GM21515 (cell line): Measurements from ENCODE around the gene TUBB2A.
"Not testable (repeated sequence)": the region's sequence is repeated elsewhere in the genome, so short reads cannot be mapped to it uniquely, and the experiment has no call there.

ENCODE experiments used
- ATAC-seq: cut with Tn5 transposase; IDR thresholded peaks from one replicate; pipeline ENCODE4 v1.9.1; 2021; ENCODE audit not compliant: unreplicated experiment

Gene TUBB2A

DNA sequence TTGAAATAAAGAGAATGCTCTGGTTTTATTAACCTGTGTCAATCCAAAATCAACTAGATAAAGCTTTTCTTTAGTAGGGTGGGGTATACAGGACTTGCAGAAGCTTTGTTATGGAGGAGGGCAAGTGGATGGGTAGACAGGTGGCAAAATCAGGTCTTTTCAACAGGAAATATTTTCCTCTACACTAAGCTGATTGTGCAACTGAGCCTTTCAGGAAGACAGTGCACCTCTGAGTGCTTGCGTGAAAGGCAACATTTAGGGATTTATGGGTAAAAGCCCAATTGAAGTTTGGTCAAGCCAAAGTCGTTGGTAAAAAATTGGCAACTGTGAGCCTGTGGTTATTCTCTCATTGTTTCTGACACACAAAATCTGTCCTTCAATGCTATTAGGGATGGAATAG lies 23.8 kb upstream of the TUBB2A start:
- no peak for ATAC-seq

DNA sequence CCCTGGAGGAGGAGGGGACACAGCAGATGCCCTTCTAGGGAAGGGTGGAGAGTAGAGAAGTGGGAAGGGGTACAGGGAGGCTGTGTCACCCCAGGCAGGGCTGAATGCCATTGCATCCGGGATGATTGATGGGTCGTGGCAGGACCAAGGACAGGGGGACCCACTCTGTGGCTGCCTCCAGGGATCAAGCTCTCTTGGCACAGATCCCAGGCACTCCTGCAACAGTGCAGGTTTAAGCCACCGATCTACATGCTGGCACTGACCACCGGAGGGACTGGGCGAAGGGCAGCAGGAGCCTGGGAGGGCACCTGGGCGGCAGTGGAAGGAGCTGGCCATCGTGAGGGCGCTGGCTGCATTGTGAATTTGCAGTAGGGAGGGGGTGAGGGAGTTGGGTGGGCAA lies 22.6 kb upstream of the TUBB2A start:
- not testable (repeated sequence) for ATAC-seq

DNA sequence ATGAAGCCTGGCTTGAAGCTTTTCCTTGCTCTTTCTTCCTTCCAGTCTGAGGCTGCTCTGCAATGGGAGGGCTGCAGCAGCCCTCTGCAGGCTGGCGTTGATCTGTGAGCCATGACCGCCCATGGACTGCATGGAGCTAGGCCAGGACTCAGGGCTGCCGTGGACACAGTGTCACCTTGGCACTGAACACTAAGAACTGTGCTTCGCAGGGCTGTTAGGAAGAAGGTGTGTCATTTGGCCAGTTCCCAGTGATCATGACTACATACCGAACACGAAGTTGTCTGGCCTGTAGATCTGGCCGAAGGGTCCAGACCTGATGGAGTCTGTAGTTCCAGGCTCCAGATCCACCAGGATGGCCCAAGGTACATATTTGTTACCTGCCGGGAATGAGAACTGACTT lies 21.3 kb upstream of the TUBB2A start:
- not testable (repeated sequence) for ATAC-seq

DNA sequence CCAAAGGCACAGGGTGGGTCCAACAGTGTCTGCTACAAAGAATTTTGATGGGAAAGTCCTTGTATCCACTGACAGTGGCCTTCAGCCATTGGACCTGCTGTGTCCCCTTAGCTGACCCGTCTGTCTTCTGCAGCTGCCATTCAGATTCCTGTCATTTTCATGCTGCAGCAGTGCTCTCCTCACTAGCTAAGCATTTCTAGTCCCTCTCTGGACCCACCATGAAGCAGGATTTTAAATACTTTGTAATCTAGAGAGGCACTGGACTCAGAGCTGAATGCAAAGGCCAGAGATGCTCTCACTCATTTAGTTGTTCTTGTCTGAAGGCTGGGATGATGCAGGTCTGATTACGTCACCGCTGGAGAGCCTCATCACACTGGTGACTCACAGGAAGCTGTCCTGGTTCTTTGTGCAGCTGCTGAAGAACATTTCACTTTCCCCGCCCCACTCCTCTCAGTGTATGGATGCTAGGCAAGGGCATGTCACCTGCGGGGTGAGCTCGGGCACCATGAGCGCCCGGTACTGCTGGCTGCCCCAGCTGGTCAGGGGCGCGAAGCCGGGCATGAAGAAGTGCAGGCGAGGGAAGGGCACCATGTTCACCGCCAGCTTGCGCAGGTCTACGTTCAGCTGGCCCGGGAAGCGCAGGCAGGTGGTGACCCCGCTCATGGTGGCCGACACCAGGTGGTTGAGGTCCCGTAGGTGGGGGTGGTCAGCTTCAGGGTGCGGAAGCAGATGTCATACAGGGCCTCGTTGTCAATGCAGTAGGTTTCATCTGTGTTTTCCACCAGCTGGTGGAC lies 19.4 kb upstream of the TUBB2A start:
- ATAC-seq = no peak

DNA sequence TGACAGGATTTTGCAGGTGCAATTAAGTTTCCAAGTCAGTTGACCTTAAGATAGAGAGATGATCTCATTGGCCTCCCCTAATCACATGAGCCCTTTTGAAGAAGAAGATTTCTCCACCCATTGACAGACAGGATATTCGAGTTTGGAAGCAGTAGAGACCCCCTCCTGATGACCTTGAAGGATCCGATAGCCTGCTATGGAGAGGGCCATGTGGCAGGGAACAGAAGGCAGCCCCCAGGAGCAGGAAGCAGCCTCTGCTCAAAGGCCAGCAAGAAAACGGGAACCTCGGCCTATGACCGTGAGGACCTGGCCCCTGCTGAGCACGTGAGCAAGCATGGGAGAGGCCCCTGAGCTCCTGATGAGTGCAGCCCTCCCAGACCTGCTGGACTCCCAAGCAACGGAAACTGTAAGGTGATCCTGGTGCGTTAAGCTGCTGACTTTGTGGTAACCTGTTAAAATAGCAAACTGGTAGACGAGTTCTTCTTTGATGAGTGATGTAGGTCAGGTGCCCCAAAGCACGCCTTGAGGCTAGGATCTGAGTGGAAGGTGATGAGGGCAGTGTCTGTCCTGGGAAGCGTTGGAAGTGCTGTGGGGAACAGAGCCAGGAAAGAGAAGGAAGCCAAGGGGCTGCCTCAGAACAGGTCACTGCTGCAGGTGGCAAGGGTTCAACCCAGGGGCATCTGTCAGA lies 18.5 kb upstream of the TUBB2A start:
- no peak for ATAC-seq

DNA sequence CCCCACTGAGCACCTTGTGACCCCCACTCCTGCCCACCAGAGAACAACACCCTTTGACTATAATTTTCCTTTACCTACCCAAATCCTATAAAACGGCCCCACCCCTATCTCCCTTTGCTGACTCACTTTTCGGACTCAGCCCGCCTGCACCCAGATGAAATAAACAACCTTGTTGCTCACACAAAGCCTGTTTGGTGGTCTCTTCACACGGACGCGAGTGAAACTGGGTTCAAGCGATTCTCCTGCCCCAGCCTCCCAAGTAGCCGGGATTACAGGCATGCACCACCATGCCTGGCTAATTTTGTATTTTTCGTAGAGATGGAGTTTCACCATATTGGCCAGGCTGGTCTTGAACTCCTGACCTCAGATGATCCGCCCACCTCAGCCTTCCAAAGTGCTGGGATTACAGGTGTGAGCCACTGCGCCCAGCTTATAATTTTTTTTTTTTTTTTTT lies 16.3 kb upstream of the TUBB2A start:
- not testable (repeated sequence) for ATAC-seq

DNA sequence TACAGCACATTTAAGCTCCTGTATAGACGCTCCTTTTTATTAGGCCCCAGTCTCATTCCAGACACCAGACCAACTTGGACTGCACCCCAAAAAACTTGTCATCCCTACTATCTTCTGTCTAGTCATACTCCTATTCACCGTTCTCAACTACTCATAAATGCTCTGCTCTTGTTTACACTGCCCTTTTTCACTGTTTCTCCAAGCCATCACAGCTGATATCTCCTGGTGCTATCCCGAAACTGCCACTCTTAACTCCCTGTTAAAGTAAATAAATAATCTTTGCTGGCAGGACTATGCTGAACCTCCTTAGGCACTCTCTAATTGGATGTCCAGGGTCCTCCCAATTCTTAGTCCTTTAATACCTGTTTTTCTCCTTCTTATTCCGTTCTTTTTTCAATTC lies 15.4 kb upstream of the TUBB2A start:
- not testable (repeated sequence) for ATAC-seq

DNA sequence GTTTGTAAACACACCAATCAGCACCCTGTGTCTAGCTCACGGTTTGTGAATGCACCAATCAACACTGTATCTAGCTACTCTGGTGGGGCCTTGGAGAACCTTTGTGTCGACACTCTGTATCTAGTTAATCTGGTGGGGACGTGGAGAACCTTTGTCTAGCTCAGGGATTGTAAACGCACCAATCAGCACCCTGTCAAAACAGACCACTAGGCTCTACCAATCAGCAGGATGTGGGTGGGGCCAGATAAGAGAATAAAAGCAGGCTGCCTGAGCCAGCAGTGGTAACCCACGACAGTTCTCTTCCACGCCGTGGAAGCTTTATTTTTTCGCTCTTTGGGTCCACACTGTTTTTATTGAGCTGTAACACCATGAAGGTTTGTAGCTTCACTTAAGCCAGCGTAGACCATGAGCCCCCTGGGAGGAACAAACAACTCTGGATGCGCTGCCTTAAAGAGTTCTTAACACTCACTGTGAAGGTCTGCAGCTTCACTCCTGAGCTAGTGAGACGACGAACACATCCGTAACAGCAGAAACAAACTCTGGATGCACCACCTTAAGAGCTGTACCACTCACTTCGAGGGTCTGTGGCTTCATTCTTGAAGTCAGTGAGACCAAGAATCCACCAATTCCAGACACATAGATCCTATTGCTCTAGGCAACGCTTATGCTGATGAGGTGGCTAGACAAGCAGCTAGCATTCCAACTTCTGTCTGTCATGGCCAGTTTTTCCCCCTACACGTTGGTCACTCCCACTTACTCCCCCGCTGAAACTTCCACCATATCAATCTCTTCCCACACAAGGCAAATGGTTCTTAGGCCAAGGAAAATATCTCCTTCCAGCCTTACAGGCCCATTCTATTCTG lies 14.2 kb upstream of the TUBB2A start:
- not testable (repeated sequence) for ATAC-seq

DNA sequence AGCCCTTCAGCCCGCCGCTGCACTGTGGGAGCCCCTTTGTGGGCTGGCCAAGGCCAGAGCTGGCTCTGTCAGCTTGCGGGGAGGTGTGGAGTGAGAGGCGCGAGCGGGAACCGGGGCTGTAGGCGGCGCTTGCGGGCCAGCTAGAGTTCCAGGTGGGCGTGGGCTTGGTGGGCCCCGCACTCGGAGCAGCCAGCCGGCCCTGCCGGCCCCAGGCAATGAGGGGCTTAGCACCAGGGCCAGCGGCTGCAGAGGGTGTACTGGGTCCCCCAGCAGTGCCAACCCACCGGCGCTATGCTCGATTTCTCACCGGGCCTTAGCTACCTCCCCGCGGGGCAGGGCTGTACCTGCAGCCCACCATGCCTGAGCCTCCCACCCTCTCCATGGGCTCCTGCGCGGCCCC lies 13.3 kb upstream of the TUBB2A start:
- ATAC-seq = not testable (repeated sequence)

DNA sequence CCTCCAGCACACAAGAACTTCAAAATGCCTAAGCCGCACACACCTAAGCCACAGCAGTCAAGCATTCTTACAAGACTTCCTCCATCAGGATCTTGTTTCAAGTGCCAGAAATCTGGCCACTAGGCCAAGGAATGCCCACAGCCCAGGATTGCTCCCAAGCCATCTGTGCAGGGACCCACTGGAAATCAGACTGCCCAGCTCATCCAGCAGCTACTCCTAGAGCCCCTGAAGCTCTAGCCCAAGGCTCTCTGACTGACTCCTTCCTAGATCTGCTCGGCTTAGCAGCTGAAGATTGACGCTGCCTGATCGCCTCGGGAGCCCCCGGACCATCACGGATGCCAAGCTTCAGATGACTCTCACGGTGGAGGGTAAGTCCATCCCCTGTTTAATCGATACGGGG lies 10.7 kb upstream of the TUBB2A start:
- ATAC-seq = not testable (repeated sequence)

DNA sequence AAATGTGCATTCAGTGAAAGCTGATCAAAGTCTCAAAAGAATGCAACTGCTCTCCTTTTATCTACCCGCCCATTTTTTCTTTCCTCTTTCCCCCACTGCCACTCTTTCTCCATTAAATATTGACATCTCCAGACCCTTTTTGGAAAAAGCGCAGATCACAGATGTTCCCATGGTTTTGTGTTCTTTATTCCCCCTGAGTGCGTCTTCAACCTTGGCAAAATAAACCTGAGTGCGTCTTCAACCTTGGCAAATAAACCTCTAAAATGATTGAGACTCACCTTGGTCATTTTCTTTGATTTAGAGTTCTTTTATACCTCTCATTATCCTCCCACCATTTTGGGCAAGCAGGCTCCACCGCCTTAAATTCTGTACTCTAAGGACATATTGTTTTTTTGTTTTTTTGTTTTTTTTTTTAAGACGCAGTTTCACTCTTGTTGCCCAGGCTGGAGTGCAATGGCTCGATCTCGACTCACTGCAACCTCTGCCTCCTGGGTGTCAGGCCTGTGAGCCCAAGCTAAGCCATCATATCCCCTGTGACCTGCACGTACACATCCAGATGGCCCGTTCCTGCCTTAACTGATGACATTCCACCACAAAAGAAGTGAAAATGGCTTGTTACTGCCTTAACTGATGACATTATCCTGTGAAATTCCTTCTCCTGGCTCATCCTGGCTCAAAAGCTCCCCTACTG lies 9.3 kb upstream of the TUBB2A start:
- not testable (repeated sequence) for ATAC-seq

DNA sequence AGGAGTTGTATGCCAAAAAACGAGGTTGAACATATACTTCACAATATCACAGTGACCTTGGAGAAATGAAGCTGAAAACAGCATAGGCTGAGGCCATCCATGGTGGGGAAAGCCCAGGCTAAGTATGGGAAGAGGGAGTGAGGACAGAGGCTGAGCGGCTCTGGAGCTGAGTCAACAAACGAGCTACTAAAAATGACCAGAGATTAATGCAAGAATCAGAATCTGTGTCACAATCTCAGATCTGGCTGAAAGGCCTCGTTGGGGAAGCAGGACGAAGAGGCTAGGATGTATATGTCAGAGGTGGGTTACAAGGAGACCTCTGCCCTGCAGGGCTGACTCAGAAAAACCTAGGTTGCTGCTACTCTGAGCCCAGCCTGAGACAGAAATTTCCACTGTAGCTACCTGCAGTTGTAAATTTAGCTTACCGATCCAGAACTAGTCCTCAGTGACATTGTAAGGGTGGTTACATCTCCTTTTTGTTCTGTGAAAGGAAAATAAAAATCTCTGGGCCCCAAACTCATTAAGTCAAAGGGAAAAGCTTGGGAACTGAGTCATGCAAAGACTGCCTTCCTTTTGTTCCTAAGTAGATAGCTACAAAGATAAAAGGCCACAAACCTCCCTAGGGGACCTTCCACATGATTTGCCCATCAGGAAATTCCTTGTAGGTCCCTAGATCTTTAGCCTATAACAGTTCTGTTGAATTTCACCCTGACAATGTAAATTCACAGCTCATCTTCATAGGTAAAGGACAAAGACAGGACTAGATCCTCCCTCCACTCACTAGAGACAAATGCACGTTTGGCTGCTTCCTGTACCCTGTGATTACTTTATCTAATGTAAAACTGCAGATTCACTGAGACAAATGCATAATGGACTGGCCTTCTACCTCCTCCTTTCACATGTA lies 8.5 kb upstream of the TUBB2A start:
- ATAC-seq = no peak

DNA sequence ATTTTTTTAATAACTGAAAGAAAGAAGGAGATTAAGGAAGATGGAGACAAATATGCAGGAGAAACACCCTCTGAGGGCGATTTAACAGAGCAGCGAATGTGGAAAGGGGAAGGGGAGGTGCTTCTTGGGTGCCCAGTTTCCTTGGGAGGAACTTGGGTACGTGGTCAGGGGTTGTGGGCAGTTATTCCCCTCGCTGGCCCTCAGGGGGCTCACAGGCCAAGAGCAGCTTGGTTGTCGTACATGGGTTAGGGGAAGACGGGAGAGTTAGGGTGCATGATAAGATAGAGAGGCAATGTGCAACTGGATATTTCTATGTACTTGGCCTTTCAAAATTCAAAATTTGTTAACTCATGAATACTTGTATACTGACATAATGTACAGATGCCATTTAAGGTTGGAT lies 7.0 kb upstream of the TUBB2A start:
- ATAC-seq = no peak

DNA sequence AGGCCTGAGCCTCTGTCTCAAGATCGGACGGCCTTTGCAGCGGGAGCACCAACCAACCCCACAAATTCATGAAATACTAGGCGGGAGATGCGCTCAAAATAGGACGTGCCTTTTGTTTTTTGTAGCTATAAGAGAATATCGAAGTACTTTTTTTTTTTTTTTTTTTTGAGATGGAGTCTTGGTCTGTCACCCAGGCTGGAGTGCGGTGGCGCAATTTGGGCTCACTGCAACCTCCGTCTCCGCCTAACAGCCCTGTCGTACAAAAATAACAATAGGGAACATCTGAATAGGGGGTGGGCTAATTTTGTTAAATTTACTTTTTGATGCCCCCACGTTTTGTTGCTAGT lies 5.9 kb upstream of the TUBB2A start:
- ATAC-seq = no peak

DNA sequence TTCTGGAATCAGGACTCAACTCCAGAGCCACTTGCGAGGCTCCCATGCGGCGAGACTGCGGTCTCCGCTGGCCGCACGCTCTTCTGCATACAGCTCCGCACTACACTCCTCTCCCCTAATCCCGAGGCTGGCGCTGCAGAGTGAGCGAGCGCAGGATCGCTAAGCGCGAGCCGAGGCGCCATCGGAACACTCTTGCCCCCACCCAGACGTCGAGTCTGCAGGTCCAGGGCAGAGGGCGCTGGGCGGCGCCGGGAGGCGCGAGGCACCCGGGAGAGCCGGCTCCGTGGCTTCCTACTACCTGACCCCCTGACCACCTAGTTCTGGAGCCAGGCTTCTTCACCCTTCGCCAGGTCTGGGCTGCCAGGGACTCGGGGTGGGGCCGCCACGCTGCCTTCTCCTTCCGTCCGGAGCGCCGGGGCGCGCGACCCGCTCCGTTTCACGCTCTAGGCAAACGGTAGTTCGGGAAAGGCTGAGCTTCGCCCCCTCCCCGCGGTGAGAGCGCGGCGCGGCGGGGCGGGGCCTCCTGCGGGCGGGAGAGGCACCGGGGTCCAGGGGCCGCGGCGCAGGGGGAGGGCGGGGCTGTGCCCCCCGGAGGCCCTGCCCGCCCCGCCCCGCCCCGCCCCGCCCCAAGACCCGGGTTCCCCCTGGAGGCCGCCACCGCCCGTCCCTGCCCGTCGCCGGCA lies 5.4 kb upstream of the TUBB2A start:
- ATAC-seq = peak; percentile 62

DNA sequence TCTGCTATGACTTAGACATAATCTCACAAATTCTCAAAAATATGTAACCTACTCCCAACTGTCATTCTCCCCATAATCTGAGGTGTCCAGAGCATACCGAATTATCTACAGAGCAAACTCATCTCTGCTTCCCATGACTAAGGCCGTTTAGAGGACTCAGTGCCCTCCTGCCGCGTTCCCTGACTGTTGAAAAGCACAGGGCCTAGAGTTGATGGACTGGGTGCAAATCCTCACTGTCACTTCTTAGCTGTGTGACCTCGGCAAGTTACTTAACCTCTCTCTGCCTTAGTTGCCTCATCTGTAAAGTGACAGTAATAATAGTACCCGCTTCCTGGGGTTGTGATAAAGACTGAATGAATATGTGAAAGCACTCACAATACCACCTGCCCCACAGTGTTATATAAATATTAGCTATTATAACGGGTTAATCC lies 4.7 kb upstream of the TUBB2A start:
- ATAC-seq = no peak

DNA sequence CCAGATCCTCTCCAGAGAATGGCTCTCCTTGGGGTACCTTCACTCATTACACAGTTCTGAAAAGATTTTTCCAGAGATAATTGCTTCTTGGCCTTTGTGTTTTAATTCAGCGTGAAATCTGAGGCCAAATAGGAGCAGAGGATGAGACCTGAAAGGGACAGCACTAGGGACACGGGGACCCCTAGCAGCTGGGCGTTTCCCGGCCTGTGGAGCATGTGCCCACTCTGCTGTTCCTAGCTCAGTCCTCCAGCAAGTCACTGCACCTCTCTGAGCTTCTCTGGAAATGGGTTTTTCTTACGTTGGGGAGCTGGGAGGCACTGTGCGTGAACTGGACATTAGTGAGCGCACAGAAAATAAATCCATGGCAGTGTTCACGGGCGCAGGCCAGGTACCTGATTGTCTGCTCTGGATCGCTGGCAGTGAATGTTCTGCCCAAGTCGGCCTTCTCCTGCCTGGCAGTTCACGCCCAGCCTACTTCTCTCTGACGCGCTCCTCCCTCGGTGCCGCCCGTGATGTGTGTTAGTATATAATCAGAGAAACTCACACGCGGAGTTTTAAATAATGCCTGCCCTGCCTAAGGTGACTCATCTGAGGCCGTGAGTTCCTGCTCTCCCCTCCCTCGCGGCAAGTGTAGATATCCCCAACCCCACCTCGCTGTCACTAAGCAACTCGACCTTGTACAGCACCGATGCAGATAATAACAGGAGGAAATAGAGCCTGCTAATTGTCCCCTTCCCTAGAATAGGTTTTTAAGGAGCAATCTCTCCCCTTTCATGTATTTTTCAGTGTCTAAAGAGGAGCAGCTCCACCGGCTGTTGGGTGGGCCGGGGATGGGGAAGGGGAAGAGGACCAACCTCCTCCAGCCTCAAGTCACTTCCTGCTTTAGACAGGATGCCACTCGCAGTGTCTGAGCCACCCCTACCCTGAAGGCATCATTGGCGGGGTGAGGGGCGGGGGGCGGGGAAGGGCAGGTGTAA lies 2.7 kb upstream of the TUBB2A start:
- no peak for ATAC-seq
